ENCODE results near the gene ABCC6. TPM values are rescaled to one million over a fixed set of nuclear protein-coding genes. Genes with fewer than 3 reads are reported as not detected.
"Not testable (repeated sequence)": the region's sequence is repeated elsewhere in the genome, so short reads cannot be mapped to it uniquely, and the experiment has no call there.

The ABCC6 gene
- total RNA-seq, 1 donor: 0.36 TPM

DNA sequence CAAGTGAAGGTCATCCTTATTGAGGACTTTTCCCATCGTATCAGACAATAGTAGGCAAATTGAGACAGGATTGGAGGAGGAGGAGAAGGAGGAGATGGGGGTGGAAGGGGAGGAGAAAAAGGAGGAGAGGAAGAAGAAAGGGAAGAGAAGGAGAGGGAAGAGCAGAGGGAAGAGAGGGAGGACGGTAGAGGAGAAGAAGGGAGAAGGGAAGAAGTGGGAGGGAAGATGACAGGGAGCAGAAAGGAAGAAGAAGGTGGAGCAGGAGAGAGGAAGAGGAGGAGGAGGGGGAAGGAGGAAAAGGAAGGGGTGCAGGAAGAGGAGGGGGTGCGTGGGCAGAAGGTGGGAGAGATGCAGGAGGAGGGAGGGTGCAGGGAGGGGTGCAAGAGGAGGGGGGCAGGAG is 26.0 kb downstream of the ABCC6 start:
- Histone ChIP-seq H3K27me3 (ENCODE audit: insufficient read depth, low read length) (peaks cover 18% of the 10 kb centered on the region), H3K4me1 (ENCODE audit: insufficient read depth, low read length) (no peaks in the 10 kb centered on the region), H3K4me3 (ENCODE audit: insufficient read depth, low read length) (no peak overlapping the region), H4K20me1 (ENCODE audit: insufficient read depth, low read length) (no peaks in the 10 kb centered on the region), H3K9me3 (ENCODE audit: low read depth, low read length) (no peaks in the 10 kb centered on the region), H3K27ac (ENCODE audit: low read depth, low read length) (no peak overlapping the region), H3K4me2 (ENCODE audit: insufficient read depth, low read length) (no peak overlapping the region), H3K79me2 (ENCODE audit: insufficient read depth, low read length) (no peaks in the 10 kb centered on the region), H3K36me3 (ENCODE audit: insufficient read depth, low read length) (no peaks in the 10 kb centered on the region), H2AFZ (ENCODE audit: low read length) (no peak overlapping the region)
- DNase-seq (ENCODE audit: insufficient read length, low spot score, missing footprints): no peak
- TF ChIP-seq CTCF (IDR thresholded peaks at IDR 0.05; ENCODE audit: extremely low read depth, low read depth, low read length): no peak

- H3K9me3 ChIP-seq (ENCODE audit: low read depth, low read length): no peaks in the 10 kb centered on the region
- no peaks in the 10 kb centered on the region for H3K4me1 ChIP-seq (ENCODE audit: insufficient read depth, low read length)
- no peaks in the 10 kb centered on the region for H3K36me3 ChIP-seq (ENCODE audit: insufficient read depth, low read length)
- no peak overlapping the region for H3K4me2 ChIP-seq (ENCODE audit: insufficient read depth, low read length)
- H3K79me2 ChIP-seq (ENCODE audit: insufficient read depth, low read length): no peaks in the 10 kb centered on the region
- no peak for TF ChIP-seq CTCF (IDR thresholded peaks at IDR 0.05; ENCODE audit: extremely low read depth, low read depth, low read length)
- no peak overlapping the region for H2AFZ ChIP-seq (ENCODE audit: low read length)
- H3K27ac ChIP-seq (ENCODE audit: low read depth, low read length): no peak overlapping the region
- H4K20me1 ChIP-seq (ENCODE audit: insufficient read depth, low read length): no peaks in the 10 kb centered on the region
- H3K4me3 ChIP-seq (ENCODE audit: insufficient read depth, low read length): no peak overlapping the region
- DNase-seq (ENCODE audit: insufficient read length, low spot score, missing footprints): no peak
- H3K27me3 ChIP-seq (ENCODE audit: insufficient read depth, low read length): peaks cover 25% of the 10 kb centered on the region
Observed at GRCh38 chr16:16196099-16196498, 27.2 kb downstream of the ABCC6 start.

DNA sequence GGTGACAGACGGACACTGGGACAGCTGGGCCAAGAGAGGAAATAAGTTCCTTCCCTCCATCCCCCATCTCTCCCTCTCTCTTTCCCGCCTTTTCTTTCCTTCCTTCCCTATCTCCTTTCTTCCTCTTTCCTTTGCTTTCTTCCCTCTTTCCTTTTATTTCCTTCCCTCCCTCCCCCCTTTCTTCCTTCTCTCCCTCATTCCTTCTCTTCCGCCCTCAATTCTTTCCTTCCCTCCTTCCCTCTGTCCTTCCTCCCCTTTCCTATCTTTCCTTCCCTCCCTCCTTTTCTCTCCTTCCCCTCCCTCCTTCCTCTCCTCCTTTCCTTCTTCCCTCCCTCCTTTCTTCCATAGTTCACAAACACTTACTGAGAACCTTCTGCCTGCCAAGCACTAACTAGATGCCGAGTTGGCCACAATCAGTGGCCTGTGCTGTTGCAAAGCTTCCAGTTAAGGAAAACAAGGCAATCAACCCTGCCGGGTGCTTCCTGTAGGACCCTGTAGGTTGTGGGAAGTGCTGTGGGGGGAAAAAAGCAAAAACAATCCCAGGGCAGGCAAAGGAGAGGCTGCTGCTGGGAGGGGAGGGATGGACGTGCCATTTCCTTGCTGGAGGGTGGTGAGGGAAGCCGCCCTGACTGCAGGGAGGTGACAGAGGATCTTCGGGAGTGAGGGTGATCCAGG is 31.7 kb downstream of the ABCC6 start:
- no peaks in the 10 kb centered on the region for H3K36me3 ChIP-seq (ENCODE audit: insufficient read depth, low read length)

GRCh38 chr16:16190966-16191365 is 32.3 kb downstream of the ABCC6 start:
- not testable (repeated sequence) for H3K4me2 ChIP-seq (ENCODE audit: insufficient read depth, low read length); H2AFZ ChIP-seq (ENCODE audit: low read length); H3K36me3 ChIP-seq (ENCODE audit: insufficient read depth, low read length); H3K4me1 ChIP-seq (ENCODE audit: insufficient read depth, low read length); DNase-seq (ENCODE audit: insufficient read length, low spot score, missing footprints); H3K27ac ChIP-seq (ENCODE audit: low read depth, low read length); H3K4me3 ChIP-seq (ENCODE audit: insufficient read depth, low read length); H4K20me1 ChIP-seq (ENCODE audit: insufficient read depth, low read length); H3K79me2 ChIP-seq (ENCODE audit: insufficient read depth, low read length); H3K9me3 ChIP-seq (ENCODE audit: low read depth, low read length)
- H3K27me3 ChIP-seq (ENCODE audit: insufficient read depth, low read length): peaks cover 14% of the 10 kb centered on the region

More for the DNA sequence above, 31.7 kb downstream of the ABCC6 start:
- Histone ChIP-seq H4K20me1 (ENCODE audit: insufficient read depth, low read length) (no peaks in the 10 kb centered on the region), H2AFZ (ENCODE audit: low read length) (no peak overlapping the region), H3K4me2 (ENCODE audit: insufficient read depth, low read length) (no peak overlapping the region), H3K9me3 (ENCODE audit: low read depth, low read length) (no peaks in the 10 kb centered on the region), H3K79me2 (ENCODE audit: insufficient read depth, low read length) (no peaks in the 10 kb centered on the region), H3K4me3 (ENCODE audit: insufficient read depth, low read length) (no peak overlapping the region), H3K27me3 (ENCODE audit: insufficient read depth, low read length) (peaks cover 16% of the 10 kb centered on the region), H3K4me1 (ENCODE audit: insufficient read depth, low read length) (no peaks in the 10 kb centered on the region), H3K27ac (ENCODE audit: low read depth, low read length) (no peak overlapping the region)
- DNase-seq (ENCODE audit: insufficient read length, low spot score, missing footprints): no peak
- TF ChIP-seq CTCF (IDR thresholded peaks at IDR 0.05; ENCODE audit: extremely low read depth, low read depth, low read length): no peak
